C1 segment of cervical spinal cord (tissue), 14 donors: ENCODE measurements around the gene MYOF.
"Not testable (repeated sequence)": the region's sequence is repeated elsewhere in the genome, so short reads cannot be mapped to it uniquely, and the experiment has no call there.

Experiments
- DNase-seq, 14 donors: peaks; one replicate each; lab custom pipeline; 2025; lab: John Stamatoyannopoulos, UW

MYOF gene

GRCh38 chr10:93299606-93300287 is 182.4 kb downstream of the MYOF start:
- DNase-seq: no peak

GRCh38 chr10:93299195-93299594 is 182.9 kb downstream of the MYOF start:
- DNase-seq: no peak

- no peak for DNase-seq
Measured at GRCh38 chr10:93296151-93296550, 186.0 kb downstream of the MYOF start.

- DNase-seq: no peak
Measured at GRCh38 chr10:93293999-93294398, 188.1 kb downstream of the MYOF start.

- DNase-seq: no peak
Measured at GRCh38 chr10:93290661-93291354, 191.3 kb downstream of the MYOF start.

GRCh38 chr10:93288679-93289634 is 193.2 kb downstream of the MYOF start:
- DNase-seq: peak in 6 of 14 donors; percentile 3 to 35 (median 23)

GRCh38 chr10:93287775-93288174 is 194.4 kb downstream of the MYOF start:
- no peak for DNase-seq

GRCh38 chr10:93284246-93284645 is 197.9 kb downstream of the MYOF start:
- not testable (repeated sequence) for DNase-seq

GRCh38 chr10:93281367-93281720 is 200.8 kb downstream of the MYOF start:
- no peak for DNase-seq

- DNase-seq: no peak
Measured at GRCh38 chr10:93280699-93281366, 201.3 kb downstream of the MYOF start.

- no peak for DNase-seq
Measured at GRCh38 chr10:93280121-93280698, 201.9 kb downstream of the MYOF start.

GRCh38 chr10:93277360-93277759 is 204.8 kb downstream of the MYOF start:
- DNase-seq: no peak

GRCh38 chr10:93274419-93274818 is 207.7 kb downstream of the MYOF start:
- DNase-seq: no peak

- no peak for DNase-seq
Measured at GRCh38 chr10:93272884-93273675, 209.1 kb downstream of the MYOF start.

GRCh38 chr10:93271347-93271746 is 210.8 kb downstream of the MYOF start:
- no peak for DNase-seq

GRCh38 chr10:93269281-93269680 is 212.9 kb downstream of the MYOF start:
- no peak for DNase-seq

GRCh38 chr10:93268021-93268420 is 214.1 kb downstream of the MYOF start:
- DNase-seq: no peak

GRCh38 chr10:93267521-93267920 is 214.6 kb downstream of the MYOF start:
- no peak for DNase-seq

GRCh38 chr10:93266858-93267257 is 215.3 kb downstream of the MYOF start:
- DNase-seq: no peak

GRCh38 chr10:93261961-93262610 is 220.0 kb downstream of the MYOF start:
- no peak for DNase-seq
